ENCODE data around the gene CNOT6.

- TF ChIP-seq CTCF (IDR thresholded peaks at IDR 0.05; ENCODE audit: insufficient read depth, low read depth, low read length) (no peak), EZH2 (IDR thresholded peaks at IDR 0.05; ENCODE audit: insufficient read depth, low read length) (no peak)
Measured at GRCh38 chr5:180623411-180623834, 129.2 kb downstream of the CNOT6 start.
